ENCODE results near the gene ARL5C. TPM values are rescaled to one million over a fixed set of nuclear protein-coding genes. Genes with fewer than 3 reads are reported as not detected.

ARL5C gene
- total RNA-seq, 1 experiment from 2014 or later, result not detected

DNA sequence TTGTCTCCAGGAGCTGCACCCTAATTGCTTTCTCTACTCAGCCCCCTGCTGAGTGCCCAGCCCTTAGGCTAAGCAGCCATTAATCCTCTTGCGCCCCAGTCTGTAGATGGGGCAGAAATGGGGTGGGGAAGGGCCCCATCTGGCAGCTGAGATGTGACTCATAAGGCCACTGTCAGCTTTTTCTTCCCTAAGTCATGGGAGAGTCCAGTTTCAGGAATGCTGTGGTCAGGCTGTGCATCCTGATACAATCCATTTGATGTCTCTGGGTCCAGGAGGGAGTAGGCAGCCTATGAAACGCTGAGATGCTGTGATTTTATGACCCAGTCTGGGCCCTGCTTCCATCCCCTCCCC is 26.8 kb downstream of the ARL5C start (continued):
- no peak for TF ChIP-seq FOXK1 (CRISPR knock-in tag; IDR thresholded peaks at IDR 0.05)

DNA sequence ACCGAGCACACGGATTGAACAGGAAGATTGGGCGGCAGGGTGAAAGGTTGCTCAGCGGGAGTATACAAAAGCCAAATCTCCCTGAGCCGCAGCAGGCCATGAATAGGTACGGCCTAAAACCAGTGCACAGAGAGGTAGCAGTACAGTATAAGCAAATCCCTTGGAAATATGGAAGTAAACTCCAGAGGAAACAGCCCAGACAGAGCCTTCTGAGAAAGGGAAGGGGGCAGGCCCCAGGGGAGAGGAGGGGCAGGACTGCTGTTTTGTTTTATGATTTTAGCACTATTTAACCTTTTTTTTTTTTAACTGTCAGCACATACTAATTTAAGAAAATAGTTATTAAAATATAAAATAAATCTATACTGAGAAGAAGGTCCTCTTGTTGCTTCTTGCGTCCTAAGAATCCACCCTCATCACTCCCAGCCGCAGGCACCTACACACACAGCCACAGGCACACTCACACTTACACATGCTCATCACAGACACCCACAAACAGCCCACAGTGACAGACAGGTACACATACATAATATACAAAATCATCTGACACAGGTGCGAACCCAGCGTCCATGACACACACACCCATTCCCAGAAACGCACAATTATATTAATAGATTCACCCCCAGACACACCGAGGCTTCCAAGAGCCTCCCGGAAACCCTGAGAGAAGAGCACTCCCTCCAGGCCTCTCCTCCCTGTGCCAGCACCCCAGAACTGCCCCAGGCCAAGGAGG is 27.4 kb downstream of the ARL5C start:
- Mint-ChIP-seq H3K27me3 (ENCODE audit: low read depth) (no peaks in the 10 kb centered on the region; the same call in 1 of the 2 replicates), H3K9me3 (peaks cover 9% of the 10 kb centered on the region), H3K36me3 (peaks cover 2% of the 10 kb centered on the region; the same call in 1 of the 2 replicates), H3K4me3 (no peak overlapping the region), H3K27ac (no peak overlapping the region), H3K4me1 (no peaks in the 10 kb centered on the region; the same call in 1 of the 2 replicates)
- ChIA-PET CTCF (interaction anchor here (1.6 to 2.4 kb wide), 3 partner anchors 14 to 155 kb away, joined by 5 to 7 read pairs (median 5); no protein-coding TSS in a partner anchor), POLR2A (no interaction called here)
- no peak for ATAC-seq
- no peak for TF ChIP-seq SOX15 (CRISPR knock-in tag; IDR thresholded peaks at IDR 0.05)
- no peak for TF ChIP-seq ZNF396 (CRISPR knock-in tag; IDR thresholded peaks at IDR 0.05; ENCODE audit: borderline replicate concordance)
- no peak for TF ChIP-seq SMAD3 (CRISPR knock-in tag; IDR thresholded peaks at IDR 0.05; ENCODE audit: borderline replicate concordance)
- no peak for TF ChIP-seq ZNF671 (CRISPR knock-in tag; IDR thresholded peaks at IDR 0.05)
- TF ChIP-seq ETV6 (CRISPR knock-in tag; IDR thresholded peaks at IDR 0.05), result no peak
- no peak for TF ChIP-seq USF1 (CRISPR knock-in tag; IDR thresholded peaks at IDR 0.05)
- no peak for TF ChIP-seq ESRRA (CRISPR knock-in tag; IDR thresholded peaks at IDR 0.05; ENCODE audit: borderline replicate concordance)
- TF ChIP-seq NR1H2 (CRISPR knock-in tag; IDR thresholded peaks at IDR 0.05), result no peak
- TF ChIP-seq, protein P1, sequence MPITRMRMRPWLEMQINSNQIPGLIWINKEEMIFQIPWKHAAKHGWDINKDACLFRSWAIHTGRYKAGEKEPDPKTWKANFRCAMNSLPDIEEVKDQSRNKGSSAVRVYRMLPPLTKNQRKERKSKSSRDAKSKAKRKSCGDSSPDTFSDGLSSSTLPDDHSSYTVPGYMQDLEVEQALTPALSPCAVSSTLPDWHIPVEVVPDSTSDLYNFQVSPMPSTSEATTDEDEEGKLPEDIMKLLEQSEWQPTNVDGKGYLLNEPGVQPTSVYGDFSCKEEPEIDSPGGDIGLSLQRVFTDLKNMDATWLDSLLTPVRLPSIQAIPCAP (CRISPR knock-in tag; IDR thresholded peaks at IDR 0.05), result no peak
- no peak for TF ChIP-seq EMX1 (CRISPR knock-in tag; IDR thresholded peaks at IDR 0.05)
- no peak for TF ChIP-seq ZNF121 (CRISPR knock-in tag; IDR thresholded peaks at IDR 0.05)
- TF ChIP-seq, protein P2, sequence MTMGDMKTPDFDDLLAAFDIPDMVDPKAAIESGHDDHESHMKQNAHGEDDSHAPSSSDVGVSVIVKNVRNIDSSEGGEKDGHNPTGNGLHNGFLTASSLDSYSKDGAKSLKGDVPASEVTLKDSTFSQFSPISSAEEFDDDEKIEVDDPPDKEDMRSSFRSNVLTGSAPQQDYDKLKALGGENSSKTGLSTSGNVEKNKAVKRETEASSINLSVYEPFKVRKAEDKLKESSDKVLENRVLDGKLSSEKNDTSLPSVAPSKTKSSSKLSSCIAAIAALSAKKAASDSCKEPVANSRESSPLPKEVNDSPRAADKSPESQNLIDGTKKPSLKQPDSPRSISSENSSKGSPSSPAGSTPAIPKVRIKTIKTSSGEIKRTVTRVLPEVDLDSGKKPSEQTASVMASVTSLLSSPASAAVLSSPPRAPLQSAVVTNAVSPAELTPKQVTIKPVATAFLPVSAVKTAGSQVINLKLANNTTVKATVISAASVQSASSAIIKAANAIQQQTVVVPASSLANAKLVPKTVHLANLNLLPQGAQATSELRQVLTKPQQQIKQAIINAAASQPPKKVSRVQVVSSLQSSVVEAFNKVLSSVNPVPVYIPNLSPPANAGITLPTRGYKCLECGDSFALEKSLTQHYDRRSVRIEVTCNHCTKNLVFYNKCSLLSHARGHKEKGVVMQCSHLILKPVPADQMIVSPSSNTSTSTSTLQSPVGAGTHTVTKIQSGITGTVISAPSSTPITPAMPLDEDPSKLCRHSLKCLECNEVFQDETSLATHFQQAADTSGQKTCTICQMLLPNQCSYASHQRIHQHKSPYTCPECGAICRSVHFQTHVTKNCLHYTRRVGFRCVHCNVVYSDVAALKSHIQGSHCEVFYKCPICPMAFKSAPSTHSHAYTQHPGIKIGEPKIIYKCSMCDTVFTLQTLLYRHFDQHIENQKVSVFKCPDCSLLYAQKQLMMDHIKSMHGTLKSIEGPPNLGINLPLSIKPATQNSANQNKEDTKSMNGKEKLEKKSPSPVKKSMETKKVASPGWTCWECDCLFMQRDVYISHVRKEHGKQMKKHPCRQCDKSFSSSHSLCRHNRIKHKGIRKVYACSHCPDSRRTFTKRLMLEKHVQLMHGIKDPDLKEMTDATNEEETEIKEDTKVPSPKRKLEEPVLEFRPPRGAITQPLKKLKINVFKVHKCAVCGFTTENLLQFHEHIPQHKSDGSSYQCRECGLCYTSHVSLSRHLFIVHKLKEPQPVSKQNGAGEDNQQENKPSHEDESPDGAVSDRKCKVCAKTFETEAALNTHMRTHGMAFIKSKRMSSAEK (CRISPR knock-in tag; IDR thresholded peaks at IDR 0.05; ENCODE audit: borderline replicate concordance), result no peak
- no peak for TF ChIP-seq ARID4B (CRISPR knock-in tag; IDR thresholded peaks at IDR 0.05; ENCODE audit: borderline replicate concordance)
- TF ChIP-seq PRDM15 (CRISPR knock-in tag; IDR thresholded peaks at IDR 0.05), result no peak
- TF ChIP-seq SP1 (CRISPR knock-in tag; conservative IDR thresholded peaks at IDR 0.05), result no peak
- TF ChIP-seq ZSCAN18 (CRISPR knock-in tag; IDR thresholded peaks at IDR 0.05), result no peak
- TF ChIP-seq, protein P3, sequence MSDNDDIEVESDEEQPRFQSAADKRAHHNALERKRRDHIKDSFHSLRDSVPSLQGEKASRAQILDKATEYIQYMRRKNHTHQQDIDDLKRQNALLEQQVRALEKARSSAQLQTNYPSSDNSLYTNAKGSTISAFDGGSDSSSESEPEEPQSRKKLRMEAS (CRISPR knock-in tag; IDR thresholded peaks at IDR 0.05), result no peak
- no peak for TF ChIP-seq FOXJ3 (CRISPR knock-in tag; IDR thresholded peaks at IDR 0.05; ENCODE audit: borderline replicate concordance)
- DNase-seq (ENCODE audit: low spot score), result no peak

Data from WTC11 (cell line).